K562 (cell line): ENCODE results near the gene OMP.

Experiments used
- BACH1 ChIP-seq: fragments of 200-800 bp; sonication (Bioruptor generic); IDR thresholded peaks from 2 replicates; pipeline ENCODE4 v1.6.1; 2016; ENCODE audit warnings: missing genetic modification characterization, missing compliant biosample characterization
- BRF1 ChIP-seq: IDR thresholded peaks from 3 replicates; pipeline ENCODE4 v1.6.1; 2011; ENCODE audit warnings: borderline replicate concordance, mild to moderate bottlenecking; ENCODE audit not compliant: insufficient read length; ENCODE audit errors: extremely low read depth
- FOSL1 ChIP-seq: fragments of 200-800 bp; sonication (Bioruptor generic); conservative IDR thresholded peaks from 2 replicates; pipeline ENCODE4 v1.6.1; 2016; ENCODE audit warnings: missing genetic modification characterization, missing compliant biosample characterization
- JUN ChIP-seq, 2 experiments: sonication (generic) in 1 of 2; formaldehyde crosslinking in 1 of 2; IDR thresholded peaks; 2 replicates each; pipeline versions ENCODE4 v1.6.1 to v1.8.0; 2012 to 2022; ENCODE audit warnings: borderline replicate concordance in 2 of 2, mild to moderate bottlenecking in 2 of 2, improper control_type of control experiment in 1 of 2, low read depth in 1 of 2, low read length in 1 of 2, missing genetic modification reagents in 1 of 2
- MEF2A ChIP-seq: IDR thresholded peaks from 2 replicates; pipeline ENCODE4 v1.6.1; 2011; ENCODE audit warnings: low read depth, mild to moderate bottlenecking, low read length, moderate library complexity; ENCODE audit not compliant: control insufficient read depth
- SMC3 ChIP-seq: conservative IDR thresholded peaks from 2 replicates; pipeline ENCODE4 v1.6.1; 2011; ENCODE audit warnings: low read depth, low read length, improper control_type of control experiment; ENCODE audit not compliant: insufficient read depth
- SNIP1 ChIP-seq: fragments of 450-650 bp; IDR thresholded peaks from 2 replicates; pipeline ENCODE4 v1.7.1; 2017; ENCODE audit warnings: low read depth, mild to moderate bottlenecking
- SRF ChIP-seq, 2 experiments: fragments of 250-450, 450-650 bp in 1 of 2; sonication (Bioruptor Pico) in 1 of 2; sonication (generic) in 1 of 2; formaldehyde crosslinking; IDR thresholded peaks; 2 replicates each; pipeline versions ENCODE4 v1.5.0 to v1.5.1; 2020 to 2022; ENCODE audit warnings: mild to moderate bottlenecking in 1 of 2, missing genetic modification reagents in 1 of 2
- ZNF274 ChIP-seq: IDR thresholded peaks from 2 replicates; pipeline ENCODE4 v1.6.1; 2011; ENCODE audit warnings: low read depth, mild to moderate bottlenecking, low read length, moderate library complexity, borderline replicate concordance
- TF ChIP-seq, protein P1 (sequence below), 3 experiments: IDR thresholded peaks in 2 of 3; conservative IDR thresholded peaks in 1 of 3; 2 replicates each; pipeline ENCODE4 v1.5.1; 2011 to 2012; ENCODE audit warnings: low read length in 3 of 3, mild to moderate bottlenecking in 3 of 3, control low read depth in 2 of 3, improper control_type of control experiment in 1 of 3, inconsistent platforms in 1 of 3, low read depth in 1 of 3, mixed read lengths in 1 of 3, moderate library complexity in 1 of 3; ENCODE audit not compliant: insufficient read depth in 2 of 3

GRCh38 chr11:77104727-77105126 lies 2.1 kb downstream of the OMP start:
- TF ChIP-seq MEF2A: no peak
- no peak for TF ChIP-seq SRF (CRISPR knock-in tag; IDR thresholded peaks at IDR 0.05)
- no peak for TF ChIP-seq SMC3
- no peak for TF ChIP-seq FOSL1
- TF ChIP-seq, protein P1, sequence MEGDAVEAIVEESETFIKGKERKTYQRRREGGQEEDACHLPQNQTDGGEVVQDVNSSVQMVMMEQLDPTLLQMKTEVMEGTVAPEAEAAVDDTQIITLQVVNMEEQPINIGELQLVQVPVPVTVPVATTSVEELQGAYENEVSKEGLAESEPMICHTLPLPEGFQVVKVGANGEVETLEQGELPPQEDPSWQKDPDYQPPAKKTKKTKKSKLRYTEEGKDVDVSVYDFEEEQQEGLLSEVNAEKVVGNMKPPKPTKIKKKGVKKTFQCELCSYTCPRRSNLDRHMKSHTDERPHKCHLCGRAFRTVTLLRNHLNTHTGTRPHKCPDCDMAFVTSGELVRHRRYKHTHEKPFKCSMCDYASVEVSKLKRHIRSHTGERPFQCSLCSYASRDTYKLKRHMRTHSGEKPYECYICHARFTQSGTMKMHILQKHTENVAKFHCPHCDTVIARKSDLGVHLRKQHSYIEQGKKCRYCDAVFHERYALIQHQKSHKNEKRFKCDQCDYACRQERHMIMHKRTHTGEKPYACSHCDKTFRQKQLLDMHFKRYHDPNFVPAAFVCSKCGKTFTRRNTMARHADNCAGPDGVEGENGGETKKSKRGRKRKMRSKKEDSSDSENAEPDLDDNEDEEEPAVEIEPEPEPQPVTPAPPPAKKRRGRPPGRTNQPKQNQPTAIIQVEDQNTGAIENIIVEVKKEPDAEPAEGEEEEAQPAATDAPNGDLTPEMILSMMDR (IDR thresholded peaks at IDR 0.05 in 2 of 3, conservative IDR thresholded peaks at IDR 0.05 in 1 of 3; ENCODE audit: insufficient read depth in 2 of 3, low read depth in 1 of 3, low read length in 3 of 3): no peak
- no peak for TF ChIP-seq SNIP1
- TF ChIP-seq BRF1: no peak
- TF ChIP-seq JUN (IDR thresholded peaks at IDR 0.05; ENCODE audit: borderline replicate concordance, low read depth, low read length): no peak
- no peak for TF ChIP-seq JUN (CRISPR knock-in tag; IDR thresholded peaks at IDR 0.05; ENCODE audit: borderline replicate concordance)
- no peak for TF ChIP-seq BACH1 (tag)
- no peak for TF ChIP-seq ZNF274
